ENCODE data around the gene TBC1D20.

- no peak for TF ChIP-seq CTCF (IDR thresholded peaks at IDR 0.05)
- no peak for TF ChIP-seq POLR2A (IDR thresholded peaks at IDR 0.05)
Observed at GRCh38 chr20:443223-443775, 19.0 kb downstream of the TBC1D20 start.
